Vagina (tissue), 2 donors: Measurements from ENCODE around the gene APLNR.

Experiments used
- POLR2A ChIP-seq, 2 donors: fragments of 450-650 bp; IDR thresholded peaks; one replicate each; pipeline ENCODE4 v1.6.1; 2017; ENCODE audit warnings: antibody characterized with exemption in 2 of 2, mild to moderate bottlenecking in 2 of 2, moderate library complexity in 2 of 2
- POLR2AphosphoS5 ChIP-seq, 2 donors: sonication (generic); formaldehyde crosslinking; IDR thresholded peaks; one replicate each; pipeline ENCODE4 v1.9.0; 2017; ENCODE audit warnings: antibody characterized with exemption in 2 of 2, mild to moderate bottlenecking in 2 of 2, low read depth in 1 of 2; ENCODE audit not compliant: insufficient read depth in 1 of 2
- TF ChIP-seq, protein P1 (sequence below), 3 experiments: fragments of 450-650 bp in 2 of 3; fragments of 200-600 bp in 1 of 3; sonication (generic) in 1 of 3; IDR thresholded peaks; one replicate each; pipeline ENCODE4 v1.5.1; 2017 to 2019; ENCODE audit warnings: antibody characterized with exemption in 3 of 3, mild to moderate bottlenecking in 2 of 3, moderate library complexity in 2 of 3

GRCh38 chr11:57197762-57198161 is 39.3 kb downstream of the APLNR start:
- TF ChIP-seq, protein P1, sequence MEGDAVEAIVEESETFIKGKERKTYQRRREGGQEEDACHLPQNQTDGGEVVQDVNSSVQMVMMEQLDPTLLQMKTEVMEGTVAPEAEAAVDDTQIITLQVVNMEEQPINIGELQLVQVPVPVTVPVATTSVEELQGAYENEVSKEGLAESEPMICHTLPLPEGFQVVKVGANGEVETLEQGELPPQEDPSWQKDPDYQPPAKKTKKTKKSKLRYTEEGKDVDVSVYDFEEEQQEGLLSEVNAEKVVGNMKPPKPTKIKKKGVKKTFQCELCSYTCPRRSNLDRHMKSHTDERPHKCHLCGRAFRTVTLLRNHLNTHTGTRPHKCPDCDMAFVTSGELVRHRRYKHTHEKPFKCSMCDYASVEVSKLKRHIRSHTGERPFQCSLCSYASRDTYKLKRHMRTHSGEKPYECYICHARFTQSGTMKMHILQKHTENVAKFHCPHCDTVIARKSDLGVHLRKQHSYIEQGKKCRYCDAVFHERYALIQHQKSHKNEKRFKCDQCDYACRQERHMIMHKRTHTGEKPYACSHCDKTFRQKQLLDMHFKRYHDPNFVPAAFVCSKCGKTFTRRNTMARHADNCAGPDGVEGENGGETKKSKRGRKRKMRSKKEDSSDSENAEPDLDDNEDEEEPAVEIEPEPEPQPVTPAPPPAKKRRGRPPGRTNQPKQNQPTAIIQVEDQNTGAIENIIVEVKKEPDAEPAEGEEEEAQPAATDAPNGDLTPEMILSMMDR (IDR thresholded peaks at IDR 0.05), result no peak
- TF ChIP-seq POLR2A (IDR thresholded peaks at IDR 0.05) (no peak), POLR2AphosphoS5 (IDR thresholded peaks at IDR 0.05; ENCODE audit: insufficient read depth in 1 of 2, low read depth in 1 of 2) (no peak)
